GM23248 (cell line): ENCODE data around the gene STMN1.

ENCODE experiments used
- EZH2 ChIP-seq: fragments of 200-600 bp; sonication (generic); IDR thresholded peaks from 2 replicates; pipeline ENCODE4 v1.6.1; 2018; ENCODE audit warnings: antibody characterized with exemption, mild to moderate bottlenecking; ENCODE audit not compliant: insufficient read depth, poor library complexity, severe bottlenecking
- EZH2phosphoT487 ChIP-seq: fragments of 200-600 bp; sonication (generic); IDR thresholded peaks from 2 replicates; pipeline ENCODE4 v1.6.1; 2018; ENCODE audit warnings: antibody characterized with exemption, moderate library complexity, mild to moderate bottlenecking, low read depth; ENCODE audit not compliant: insufficient read depth

GRCh38 chr1:25905680-25906643, at the start of gene STMN1:
- TF ChIP-seq EZH2 (no peak), EZH2phosphoT487 (no peak)
